Tibial nerve (tissue), 4 donors: ENCODE measurements around the gene ATP5ME. TPM values are rescaled to one million over a fixed set of nuclear protein-coding genes. Genes with fewer than 3 reads are reported as not detected.

Experiments
- DNase-seq, 2 donors: peaks; one replicate each; pipeline ENCODE4 v3.0.0-alpha.2; 2019; ENCODE audit warnings: low spot score in 2 of 2
- H3K27ac ChIP-seq, 4 donors: fragments of 200-600 bp; sonication (generic) in 3 of 4; one replicate each; pipeline ENCODE4 v1.5.1; 2017 to 2019; ENCODE audit warnings: mild to moderate bottlenecking in 1 of 4
- H3K27me3 ChIP-seq, 2 donors: fragments of 200-600 bp; sonication (generic) in 1 of 2; one replicate each; pipeline versions ENCODE4 v1.5.1 to v1.6.0; 2017 to 2019
- H3K36me3 ChIP-seq, 3 donors: fragments of 200-600 bp; sonication (generic); one replicate each; pipeline ENCODE4 v1.5.1; 2018 to 2019
- H3K4me1 ChIP-seq, 4 donors: fragments of 200-600 bp; sonication (generic) in 3 of 4; one replicate each; pipeline ENCODE4 v1.5.1; 2017 to 2019
- H3K4me3 ChIP-seq, 4 donors: fragments of 200-600 bp; sonication (generic) in 3 of 4; one replicate each; pipeline ENCODE4 v1.5.1; 2017 to 2019; ENCODE audit warnings: mild to moderate bottlenecking in 1 of 4, moderate library complexity in 1 of 4
- H3K9me3 ChIP-seq, 4 donors: fragments of 200-600 bp; sonication (generic) in 3 of 4; one replicate each; pipeline ENCODE4 v1.5.1; 2017 to 2019
- EP300 ChIP-seq, 2 donors: sonication (generic); formaldehyde crosslinking; IDR thresholded peaks; one replicate each; pipeline ENCODE4 v1.6.1; 2017; ENCODE audit warnings: antibody characterized with exemption in 2 of 2, mild to moderate bottlenecking in 1 of 2
- POLR2A ChIP-seq, 2 donors: fragments of 450-650 bp; IDR thresholded peaks; one replicate each; pipeline ENCODE4 v1.6.1; 2017; ENCODE audit warnings: antibody characterized with exemption in 2 of 2, mild to moderate bottlenecking in 2 of 2, moderate library complexity in 2 of 2
- WGBS, 2 donors: methylation state at CpG; one replicate each; pipeline ENCODE4 v1.1.5; 2018; 5-methylcytosine and 5-hydroxymethylcytosine counted together
- total RNA-seq, 4 donors: library from RNA; depleted of rRNA; stranded (reverse); fragments of >200 nt; gene quantifications; one replicate each; pipeline ENCODE4 v1.1.0, GENCODE V29; 2016
- TF ChIP-seq, protein P1 (sequence below), 5 experiments: fragments of 200-600 bp in 3 of 5; fragments of 450-650 bp in 2 of 5; sonication (generic) in 3 of 5; IDR thresholded peaks; one replicate each; pipeline ENCODE4 v1.5.1; 2016 to 2019; ENCODE audit warnings: antibody characterized with exemption in 5 of 5, mild to moderate bottlenecking in 3 of 5, moderate library complexity in 2 of 5

Gene ATP5ME
- total RNA-seq, 4 donors from 2014 or later: 50.0 to 219 (median 139) TPM

- WGBS, 2 donors: 2 to 3% methylated on average over 28 to 37 of the region's 80 CpGs
- no peak for DNase-seq
- Histone ChIP-seq H3K4me1 (peaks cover 0 to 13% (median 0%) of the 10 kb centered on the region in 4 donors), H3K27ac (peak overlapping the region in 1 of 4 donors; percentile 59), H3K4me3 (peak overlapping the region; percentile 48 to 60 (median 54)), H3K27me3 (peaks cover 0 to 23% of the 10 kb centered on the region in 2 donors), H3K36me3 (no peaks in the 10 kb centered on the region), H3K9me3 (no peaks in the 10 kb centered on the region)
- TF ChIP-seq, protein P1, sequence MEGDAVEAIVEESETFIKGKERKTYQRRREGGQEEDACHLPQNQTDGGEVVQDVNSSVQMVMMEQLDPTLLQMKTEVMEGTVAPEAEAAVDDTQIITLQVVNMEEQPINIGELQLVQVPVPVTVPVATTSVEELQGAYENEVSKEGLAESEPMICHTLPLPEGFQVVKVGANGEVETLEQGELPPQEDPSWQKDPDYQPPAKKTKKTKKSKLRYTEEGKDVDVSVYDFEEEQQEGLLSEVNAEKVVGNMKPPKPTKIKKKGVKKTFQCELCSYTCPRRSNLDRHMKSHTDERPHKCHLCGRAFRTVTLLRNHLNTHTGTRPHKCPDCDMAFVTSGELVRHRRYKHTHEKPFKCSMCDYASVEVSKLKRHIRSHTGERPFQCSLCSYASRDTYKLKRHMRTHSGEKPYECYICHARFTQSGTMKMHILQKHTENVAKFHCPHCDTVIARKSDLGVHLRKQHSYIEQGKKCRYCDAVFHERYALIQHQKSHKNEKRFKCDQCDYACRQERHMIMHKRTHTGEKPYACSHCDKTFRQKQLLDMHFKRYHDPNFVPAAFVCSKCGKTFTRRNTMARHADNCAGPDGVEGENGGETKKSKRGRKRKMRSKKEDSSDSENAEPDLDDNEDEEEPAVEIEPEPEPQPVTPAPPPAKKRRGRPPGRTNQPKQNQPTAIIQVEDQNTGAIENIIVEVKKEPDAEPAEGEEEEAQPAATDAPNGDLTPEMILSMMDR (IDR thresholded peaks at IDR 0.05): no peak
- TF ChIP-seq POLR2A (IDR thresholded peaks at IDR 0.05): no peak
- TF ChIP-seq EP300 (IDR thresholded peaks at IDR 0.05): no peak
Measured at GRCh38 chr4:663438-664428, 10.3 kb downstream of the ATP5ME start.

- H3K4me1 ChIP-seq: peaks cover 0 to 13% (median 0%) of the 10 kb centered on the region in 4 donors
- H3K4me3 ChIP-seq: peak overlapping the region; percentile 48 to 60 (median 54)
- H3K9me3 ChIP-seq: no peaks in the 10 kb centered on the region
- whole genome bisulfite sequencing, 2 donors: 47 to 54% methylated on average over 20 of the region's 20 CpGs
- TF ChIP-seq POLR2A (IDR thresholded peaks at IDR 0.05) (no peak), EP300 (IDR thresholded peaks at IDR 0.05) (no peak)
- TF ChIP-seq, protein P1 (IDR thresholded peaks at IDR 0.05): no peak
- peak overlapping the region in 1 of 4 donors; percentile 59 for H3K27ac ChIP-seq
- DNase-seq: no peak
- no peaks in the 10 kb centered on the region for H3K36me3 ChIP-seq
- peaks cover 0 to 23% of the 10 kb centered on the region in 2 donors for H3K27me3 ChIP-seq
Measured at GRCh38 chr4:663046-663437, 11.0 kb downstream of the ATP5ME start.

- H3K36me3 ChIP-seq: no peaks in the 10 kb centered on the region
- DNase-seq: no peak
- TF ChIP-seq, protein P1 (IDR thresholded peaks at IDR 0.05): no peak
- no peak for TF ChIP-seq POLR2A (IDR thresholded peaks at IDR 0.05)
- no peak overlapping the region for H3K27ac ChIP-seq
- H3K9me3 ChIP-seq: no peaks in the 10 kb centered on the region
- H3K4me3 ChIP-seq: no peak overlapping the region
- WGBS, 2 donors: 95 to 96% methylated on average over 32 to 42 of the region's 42 CpGs
- peaks cover 0 to 23% of the 10 kb centered on the region in 2 donors for H3K27me3 ChIP-seq
- H3K4me1 ChIP-seq: peaks cover 0 to 13% (median 0%) of the 10 kb centered on the region in 4 donors
Measured at GRCh38 chr4:661881-662761, 12.0 kb downstream of the ATP5ME start.

DNA sequence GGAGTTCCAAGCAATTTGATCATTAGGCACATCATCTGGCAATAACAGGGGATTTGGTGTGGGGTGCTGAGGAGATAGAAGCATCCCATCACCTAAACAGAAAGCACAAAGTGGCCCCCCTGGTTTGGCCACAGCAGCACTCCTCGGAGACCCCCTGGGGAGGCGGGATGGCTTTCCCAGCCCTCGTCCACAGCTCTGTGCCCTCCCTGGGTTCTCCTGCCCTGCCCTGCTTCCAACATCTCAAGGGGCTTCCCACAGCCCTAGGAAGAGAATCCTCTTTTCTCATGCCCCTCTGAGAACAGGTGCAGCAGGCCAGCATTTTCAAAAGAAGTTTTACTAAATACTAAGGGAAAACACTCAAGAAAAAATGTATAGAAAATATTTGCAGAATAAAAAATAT lies 12.8 kb downstream of the ATP5ME start:
- H3K4me1 ChIP-seq: peaks cover 0 to 13% (median 0%) of the 10 kb centered on the region in 4 donors
- 76 to 86% methylated on average over 3 of the region's 3 CpGs for WGBS, 2 donors
- no peaks in the 10 kb centered on the region for H3K9me3 ChIP-seq
- TF ChIP-seq EP300 (IDR thresholded peaks at IDR 0.05): no peak
- TF ChIP-seq, protein P1 (IDR thresholded peaks at IDR 0.05): no peak
- TF ChIP-seq POLR2A (IDR thresholded peaks at IDR 0.05): no peak
- H3K4me3 ChIP-seq: no peak overlapping the region
- DNase-seq: no peak
- H3K36me3 ChIP-seq: no peaks in the 10 kb centered on the region
- peaks cover 0 to 23% of the 10 kb centered on the region in 2 donors for H3K27me3 ChIP-seq
- H3K27ac ChIP-seq: no peak overlapping the region
